Activated T-cell treated with anti-CD3 and anti-CD28 coated beads for 24 hours (primary cell): ENCODE measurements around the gene BCR.

ENCODE experiments used
- DNase-seq: peaks from one replicate; pipeline ENCODE4 v3.0.0-alpha.2; 2020; ENCODE audit warnings: low read depth

BCR gene

GRCh38 chr22:23245799-23246136, 65.5 kb downstream of the BCR start:
- no peak for DNase-seq

- DNase-seq, result no peak
Observed at GRCh38 chr22:23246982-23247766, 66.9 kb downstream of the BCR start.

- DNase-seq, result no peak
Observed at GRCh38 chr22:23248583-23248982, 68.3 kb downstream of the BCR start.

GRCh38 chr22:23250056-23250784, 69.9 kb downstream of the BCR start:
- DNase-seq, result no peak

- DNase-seq, result no peak
Observed at GRCh38 chr22:23250785-23251363, 70.6 kb downstream of the BCR start.

GRCh38 chr22:23251445-23252093, 71.3 kb downstream of the BCR start:
- no peak for DNase-seq

DNA sequence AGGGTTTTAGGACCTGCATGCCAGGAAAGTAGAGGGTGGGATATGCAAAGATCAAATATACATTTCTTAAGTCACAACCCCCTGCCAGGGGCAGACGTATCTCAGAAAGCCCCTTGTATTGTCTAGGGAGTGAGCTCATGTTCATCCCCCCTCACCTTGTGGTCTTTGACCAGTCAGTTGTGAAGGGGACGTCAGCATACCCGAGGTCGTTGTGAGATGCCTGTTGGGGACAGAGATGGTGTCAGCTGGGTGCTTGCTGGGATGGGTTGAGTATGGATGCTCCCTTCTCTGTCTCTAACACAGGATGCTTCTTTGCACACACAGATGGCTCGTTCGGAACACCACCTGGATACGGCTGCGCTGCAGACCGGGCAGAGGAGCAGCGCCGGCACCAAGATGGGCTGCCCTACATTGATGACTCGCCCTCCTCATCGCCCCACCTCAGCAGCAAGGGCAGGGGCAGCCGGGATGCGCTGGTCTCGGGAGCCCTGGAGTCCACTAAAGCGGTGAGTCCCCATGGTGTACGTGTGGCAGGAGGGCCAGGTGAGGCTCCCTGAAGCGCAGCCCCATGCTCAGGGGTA, 73.3 kb downstream of the BCR start:
- DNase-seq, result no peak

GRCh38 chr22:23255506-23256170, 75.3 kb downstream of the BCR start:
- no peak for DNase-seq

- no peak for DNase-seq
Observed at GRCh38 chr22:23256171-23256932, 76.0 kb downstream of the BCR start.

DNA sequence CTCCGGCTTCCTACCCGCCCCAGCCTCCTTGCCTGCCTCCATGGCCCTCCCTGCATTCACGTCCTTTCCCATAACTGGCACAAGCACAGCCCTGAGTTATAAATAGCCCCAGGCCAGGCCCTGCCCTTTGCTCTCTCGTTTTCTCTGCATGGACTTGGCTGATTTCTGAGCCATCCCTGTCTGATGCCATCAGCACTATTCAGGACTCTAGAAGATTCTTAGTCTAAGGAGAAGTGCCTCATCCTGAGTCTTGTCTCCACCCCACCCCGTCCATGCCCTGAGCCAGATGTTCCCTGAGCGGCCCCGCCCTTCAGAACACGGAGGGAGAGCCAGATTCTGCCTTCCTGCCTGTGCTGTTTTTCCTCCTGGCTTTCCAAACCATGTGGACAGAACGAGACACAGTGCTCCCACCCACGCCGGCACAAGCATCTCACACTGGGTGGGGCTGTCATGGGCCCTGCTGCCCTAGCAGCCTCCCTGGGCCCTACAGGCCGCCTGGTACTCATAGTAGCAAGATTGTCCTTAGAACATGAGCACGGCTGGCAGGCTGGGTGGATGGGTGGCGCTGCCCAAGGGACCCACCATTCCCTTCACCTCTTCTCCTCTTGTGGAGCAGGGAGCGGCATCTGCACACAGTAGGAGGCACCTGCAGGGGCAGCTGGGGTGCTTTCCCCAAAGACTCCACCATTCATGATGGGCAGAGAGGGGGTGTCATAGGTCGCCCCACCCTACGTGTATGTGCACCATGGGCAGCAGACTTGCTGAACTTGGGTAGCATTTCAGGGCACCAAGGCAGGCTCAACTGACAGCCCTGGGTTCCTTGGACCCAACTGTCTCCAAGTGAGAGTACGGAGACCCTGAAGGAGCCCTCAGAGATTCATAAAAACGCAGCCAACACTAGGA, 76.9 kb downstream of the BCR start:
- no peak for DNase-seq

DNA sequence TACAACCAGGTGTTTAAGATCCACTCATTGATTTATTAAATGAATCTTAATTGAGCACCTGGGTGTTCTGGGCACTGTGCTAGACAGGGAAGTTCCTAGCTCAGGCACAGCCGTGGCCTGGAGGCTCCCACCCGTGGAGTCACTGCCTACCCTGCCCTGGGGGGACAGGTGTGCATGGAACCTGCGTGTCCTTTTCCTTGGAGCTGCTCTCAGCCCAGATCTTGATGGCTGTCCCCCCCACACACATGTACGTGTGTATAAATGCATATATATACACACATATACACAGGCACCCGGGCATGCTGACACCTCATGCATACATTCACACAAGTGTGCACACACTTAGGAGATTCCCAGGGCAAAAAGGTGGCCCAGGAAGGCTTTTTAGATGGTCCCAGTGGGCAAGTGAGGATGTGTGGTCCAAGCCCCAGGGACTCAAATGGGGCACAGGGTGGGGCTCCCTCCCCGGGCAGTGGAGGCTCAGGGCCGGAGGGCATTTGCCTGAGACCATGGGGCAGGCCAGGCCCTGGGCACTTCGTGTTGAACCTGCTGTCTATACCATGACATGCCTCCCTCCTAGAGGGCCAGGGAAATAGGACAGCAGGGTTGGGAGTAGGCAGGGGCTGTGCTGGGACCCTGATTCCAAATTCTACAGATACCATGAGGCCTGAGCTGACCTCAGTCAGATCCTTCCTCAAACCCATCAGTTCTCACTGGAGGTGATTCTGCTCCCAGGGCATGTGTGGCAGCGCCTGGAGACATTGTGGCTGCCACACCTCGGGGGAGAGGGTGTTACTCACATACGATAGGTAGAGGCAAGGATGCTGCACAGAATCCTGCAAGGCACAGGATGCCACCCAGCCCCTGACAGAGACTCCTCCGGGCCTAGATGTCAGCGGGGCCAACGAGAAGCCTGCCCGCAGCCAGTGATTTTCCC, 77.8 kb downstream of the BCR start:
- no peak for DNase-seq

- no peak for DNase-seq
Observed at GRCh38 chr22:23258826-23259170, 78.5 kb downstream of the BCR start.

GRCh38 chr22:23259916-23260644, 79.8 kb downstream of the BCR start:
- DNase-seq, result no peak

GRCh38 chr22:23260645-23261581, 80.6 kb downstream of the BCR start:
- DNase-seq, result no peak

- DNase-seq, result no peak
Observed at GRCh38 chr22:23261900-23262450, 81.7 kb downstream of the BCR start.

DNA sequence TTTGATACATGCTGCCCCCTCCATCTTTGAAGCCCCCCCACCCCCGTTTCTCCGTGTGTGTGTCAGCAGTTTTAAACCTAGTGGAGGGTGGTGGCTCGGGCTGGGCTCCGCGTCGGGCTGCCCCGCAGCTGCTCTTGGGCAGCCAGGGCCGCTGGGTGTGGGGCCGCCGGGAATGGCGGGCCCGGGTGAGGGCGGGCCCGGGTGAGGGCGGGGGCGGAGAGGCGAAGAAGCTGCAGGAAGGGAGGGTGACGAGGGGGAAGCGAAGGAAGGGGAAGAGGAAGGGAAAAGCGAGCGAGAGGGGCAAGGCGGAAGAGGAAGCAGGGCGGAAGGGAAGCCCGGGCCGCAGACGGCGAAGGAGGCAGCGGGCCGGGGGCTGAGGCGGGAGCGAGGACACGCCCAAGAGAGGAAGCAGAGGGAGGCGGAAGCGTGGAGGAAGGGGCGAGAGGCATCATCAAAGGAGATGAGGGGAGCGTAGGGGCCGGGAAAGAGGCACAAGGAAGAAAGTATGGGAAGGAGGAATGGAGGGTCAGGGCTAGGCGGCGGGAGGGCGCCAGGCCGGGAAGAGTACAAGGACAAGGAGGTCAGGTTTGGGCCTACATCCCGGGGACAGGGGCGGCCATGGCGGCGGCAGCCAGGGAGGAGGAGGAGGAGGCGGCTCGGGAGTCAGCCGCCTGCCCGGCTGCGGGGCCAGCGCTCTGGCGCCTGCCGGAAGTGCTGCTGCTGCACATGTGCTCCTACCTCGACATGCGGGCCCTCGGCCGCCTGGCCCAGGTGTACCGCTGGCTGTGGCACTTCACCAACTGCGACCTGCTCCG, 82.4 kb downstream of the BCR start:
- no peak for DNase-seq
